ENCODE data around the gene TIMM10B. TPM values are rescaled to one million over a fixed set of nuclear protein-coding genes. Genes with fewer than 3 reads are reported as not detected.

The TIMM10B gene
- polyA plus RNA-seq, 2 of the 4 experiments (the other 2 are of a cell fraction) = 24.4 to 35.6 TPM

GRCh38 chr11:6448574-6448973 is 32.7 kb upstream of the TIMM10B start:
- H3K4me2 ChIP-seq = no peak overlapping the region
- WGBS (ENCODE audit: missing lambda C conversion rate) = 83% methylated on average over 3 of the region's 3 CpGs
- FAIRE-seq (no peak), DNase-seq (ENCODE audit: low read depth in 1 of 2, low spot score in 1 of 2) (no peak), ATAC-seq (no peak)
- no peaks in the 10 kb centered on the region for H3K9me3 ChIP-seq
- no peak overlapping the region for H3K4me3 ChIP-seq
- POLR2A ChIA-PET = no interaction called here
- H3K27ac ChIP-seq = no peak overlapping the region
- no peaks in the 10 kb centered on the region for H3K4me1 ChIP-seq
- CTCF ChIA-PET = interaction anchor here (3.8 to 9.6 kb wide), 2 partner anchors 10 to 69 kb away, joined by 12 to 142 read pairs; no protein-coding TSS in a partner anchor
- TF ChIP-seq RCOR1 (IDR thresholded peaks at IDR 0.05; ENCODE audit: low read depth, low read length) (no peak), HOXB13 (CRISPR knock-in tag; IDR thresholded peaks at IDR 0.05; ENCODE audit: low read depth) (no peak), GATA3 (IDR thresholded peaks at IDR 0.05; ENCODE audit: borderline replicate concordance) (no peak)

- no peak overlapping the region for H3K4me2 ChIP-seq
- FAIRE-seq (no peak), ATAC-seq (no peak), DNase-seq (ENCODE audit: low read depth in 1 of 2, low spot score in 1 of 2) (no peak)
- WGBS (ENCODE audit: missing lambda C conversion rate) = 41% methylated on average over 1 of the region's 3 CpGs
- CTCF ChIA-PET = interaction anchor here (0.9 to 3.8 kb wide), 5 partner anchors 9 to 74 kb away, joined by 3 to 19 read pairs (median 5); no protein-coding TSS in a partner anchor
- H3K4me3 ChIP-seq = no peak overlapping the region
- no peak overlapping the region for H3K27ac ChIP-seq
- no peaks in the 10 kb centered on the region for H3K9me3 ChIP-seq
- H3K4me1 ChIP-seq = no peaks in the 10 kb centered on the region
- TF ChIP-seq JUNB (IDR thresholded peaks at IDR 0.05) (no peak), HEYL (CRISPR knock-in tag; IDR thresholded peaks at IDR 0.05) (no peak), RARB (CRISPR knock-in tag; IDR thresholded peaks at IDR 0.05) (no peak), RCOR1 (IDR thresholded peaks at IDR 0.05; ENCODE audit: low read depth, low read length) (no peak), EHMT2 (IDR thresholded peaks at IDR 0.05; ENCODE audit: low read depth) (no peak), POLR2AphosphoS2 (conservative IDR thresholded peaks at IDR 0.05; ENCODE audit: low read length) (no peak), SMC3 (IDR thresholded peaks at IDR 0.05) (no peak), PBX3 (IDR thresholded peaks at IDR 0.05) (no peak), TFCP2L1 (CRISPR knock-in tag; IDR thresholded peaks at IDR 0.05) (no peak), HOXB13 (CRISPR knock-in tag; IDR thresholded peaks at IDR 0.05; ENCODE audit: low read depth) (no peak), HOXA7 (CRISPR knock-in tag; IDR thresholded peaks at IDR 0.05) (no peak), EHF (CRISPR knock-in tag; IDR thresholded peaks at IDR 0.05) (no peak), CHD2 (IDR thresholded peaks at IDR 0.05; ENCODE audit: low read length, partially characterized antibody) (no peak), KDM1A (IDR thresholded peaks at IDR 0.05; ENCODE audit: low read depth) (no peak), MAZ (IDR thresholded peaks at IDR 0.05; ENCODE audit: borderline replicate concordance, low read depth, low read length) (no peak), REST (IDR thresholded peaks at IDR 0.05) (no peak), ZNF302 (CRISPR knock-in tag; IDR thresholded peaks at IDR 0.05) (no peak)
- POLR2A ChIA-PET = interaction anchor here (0.7 kb wide), 1 partner anchor 33 kb away, joined by 3 read pairs; the partner anchor contains the start of gene APBB1
Observed at GRCh38 chr11:6452219-6452618, 29.1 kb upstream of the TIMM10B start.

- TF ChIP-seq MAFK (IDR thresholded peaks at IDR 0.05; ENCODE audit: partially characterized antibody) (peak; percentile 79), CTCF (IDR thresholded peaks at IDR 0.05) (no peak)
- H3K27ac ChIP-seq = no peak overlapping the region
- H3K4me3 ChIP-seq = no peak overlapping the region
- no peaks in the 10 kb centered on the region for H3K9me3 ChIP-seq
- H3K4me1 ChIP-seq = no peaks in the 10 kb centered on the region
- DNase-seq (ENCODE audit: low read depth in 1 of 2, low spot score in 1 of 2) (no peak), ATAC-seq (no peak), FAIRE-seq (no peak)
- WGBS (ENCODE audit: missing lambda C conversion rate) = 95% methylated on average over 2 of the region's 2 CpGs
- CTCF ChIA-PET = interaction anchor here (1.0 to 3.8 kb wide), 4 partner anchors 10 to 155 kb away, joined by 3 to 19 read pairs (median 4); no protein-coding TSS in a partner anchor
- no peak overlapping the region for H3K4me2 ChIP-seq
- POLR2A ChIA-PET = no interaction called here
Observed at GRCh38 chr11:6453152-6453551, 28.1 kb upstream of the TIMM10B start.
